Activated T-cell treated with anti-CD3 and anti-CD28 coated beads, Interleukin-2, amount 50 U/mL, for 4 hours (primary cell): ENCODE measurements around the gene KCTD19. TPM values are rescaled to one million over a fixed set of nuclear protein-coding genes. Genes with fewer than 3 reads are reported as not detected.

ENCODE experiments used
- ATAC-seq, 2 donors: fragments of 200-7000 bp; cut with Tn5 transposase; one replicate each; pipeline ENCODE4 v1.10.0; 2021
- DNase-seq: peaks from one replicate; pipeline ENCODE4 v3.0.0-alpha.2; 2020
- H3K27me3 Mint-ChIP-seq: one replicate; pipeline ENCODE4 v1.8.0; 2021; ENCODE audit warnings: low read depth, mixed read lengths
- H3K36me3 Mint-ChIP-seq: one replicate; pipeline ENCODE4 v1.8.0; 2022; ENCODE audit warnings: mixed read lengths; ENCODE audit not compliant: insufficient read depth
- H3K4me1 Mint-ChIP-seq: one replicate; pipeline ENCODE4 v1.8.0; 2021; ENCODE audit warnings: low read depth, mixed read lengths
- H3K4me3 Mint-ChIP-seq: one replicate; pipeline ENCODE4 v1.8.0; 2021; ENCODE audit warnings: mild to moderate bottlenecking, moderate library complexity, mixed read lengths
- H3K9me3 Mint-ChIP-seq: one replicate; pipeline ENCODE4 v1.8.0; 2021; ENCODE audit warnings: mixed read lengths
- total RNA-seq, 3 donors: library from RNA; stranded (reverse); gene quantifications; one replicate each; pipeline ENCODE4 v1.2.1, GENCODE V29; 2021

KCTD19 gene
- total RNA-seq, 3 donors from 2014 or later: 0.16 to 0.66 TPM; not detected in 1

- DNase-seq (no peak), ATAC-seq (no peak)
- Mint-ChIP-seq H3K4me1 (peaks cover 30% of the 10 kb centered on the region), H3K36me3 (no peaks in the 10 kb centered on the region), H3K4me3 (peak overlapping the region; percentile 75), H3K9me3 (no peaks in the 10 kb centered on the region), H3K27me3 (peaks cover 9% of the 10 kb centered on the region)
These were observed 76.6 kb downstream of the KCTD19 start for GRCh38 chr16:67250045-67250327.

- peak overlapping the region; percentile 75 for H3K4me3 Mint-ChIP-seq
- H3K27me3 Mint-ChIP-seq: peaks cover 9% of the 10 kb centered on the region
These were observed 77.1 kb downstream of the KCTD19 start for GRCh38 chr16:67249178-67250044.

GRCh38 chr16:67248401-67249177 lies 78.0 kb downstream of the KCTD19 start, which contains the start of gene SLC9A5:
Gene SLC9A5, plus strand, starts transcription at chr16:67248979. Its CDS starts 36 bp downstream, at chr16:67249015.
- peaks cover 44% of the 10 kb centered on the region for H3K4me1 Mint-ChIP-seq

More at GRCh38 chr16:67249178-67250044, 77.1 kb downstream of the KCTD19 start:
- no peak for DNase-seq
- Mint-ChIP-seq H3K36me3 (no peaks in the 10 kb centered on the region), H3K4me1 (peaks cover 36% of the 10 kb centered on the region), H3K9me3 (no peaks in the 10 kb centered on the region)
- ATAC-seq: no peak

GRCh38 chr16:67248073-67248400 lies 78.5 kb downstream of the KCTD19 start:
- Mint-ChIP-seq H3K4me3 (peak overlapping the region; percentile 90), H3K9me3 (no peaks in the 10 kb centered on the region), H3K4me1 (peaks cover 45% of the 10 kb centered on the region), H3K36me3 (no peaks in the 10 kb centered on the region), H3K27me3 (peaks cover 9% of the 10 kb centered on the region)
- ATAC-seq (no peak), DNase-seq (no peak)

More at GRCh38 chr16:67248401-67249177, 78.0 kb downstream of the KCTD19 start, which contains the start of gene SLC9A5:
- peak within 1 kb of the TSS; percentile 90 for H3K4me3 Mint-ChIP-seq
- peaks cover 9% of the 10 kb centered on the region for H3K27me3 Mint-ChIP-seq
- DNase-seq (no peak), ATAC-seq (peak in 1 of 2 donors; percentile 7)
- no peaks in the 10 kb centered on the region for H3K36me3 Mint-ChIP-seq
- H3K9me3 Mint-ChIP-seq: no peaks in the 10 kb centered on the region

GRCh38 chr16:67247192-67248072 lies 79.1 kb downstream of the KCTD19 start, which contains the start of gene FHOD1:
Gene FHOD1, minus strand, starts transcription at chr16:67247481. Its CDS starts 71 bp downstream, at chr16:67247410.
- Mint-ChIP-seq H3K36me3 (no peaks in the 10 kb centered on the region), H3K4me1 (peaks cover 48% of the 10 kb centered on the region), H3K4me3 (peak within 1 kb of the TSS; percentile 90), H3K9me3 (no peaks in the 10 kb centered on the region), H3K27me3 (peaks cover 9% of the 10 kb centered on the region)
- ATAC-seq: peak; percentile 76 to 82
- DNase-seq: peak; percentile 94

- Mint-ChIP-seq H3K9me3 (no peaks in the 10 kb centered on the region), H3K4me1 (peaks cover 49% of the 10 kb centered on the region), H3K4me3 (peak overlapping the region; percentile 90), H3K27me3 (peaks cover 9% of the 10 kb centered on the region), H3K36me3 (no peaks in the 10 kb centered on the region)
- ATAC-seq: no peak
- DNase-seq: peak; percentile 32
These were observed 79.8 kb downstream of the KCTD19 start for GRCh38 chr16:67246756-67247191.

- H3K27me3 Mint-ChIP-seq: peaks cover 9% of the 10 kb centered on the region
- no peaks in the 10 kb centered on the region for H3K9me3 Mint-ChIP-seq
- H3K4me1 Mint-ChIP-seq: peaks cover 52% of the 10 kb centered on the region
- peak overlapping the region; percentile 90 for H3K4me3 Mint-ChIP-seq
- H3K36me3 Mint-ChIP-seq: no peaks in the 10 kb centered on the region
- ATAC-seq (no peak), DNase-seq (no peak)
These were observed 80.3 kb downstream of the KCTD19 start for GRCh38 chr16:67246081-67246755.

GRCh38 chr16:67245674-67246080 lies 80.9 kb downstream of the KCTD19 start:
- ATAC-seq (no peak), DNase-seq (no peak)
- Mint-ChIP-seq H3K4me3 (peak overlapping the region; percentile 90), H3K9me3 (no peaks in the 10 kb centered on the region), H3K4me1 (peaks cover 54% of the 10 kb centered on the region), H3K27me3 (peaks cover 9% of the 10 kb centered on the region), H3K36me3 (no peaks in the 10 kb centered on the region)

GRCh38 chr16:67245186-67245585 lies 81.4 kb downstream of the KCTD19 start:
- no peak for ATAC-seq
- peak overlapping the region; percentile 90 for H3K4me3 Mint-ChIP-seq
- H3K9me3 Mint-ChIP-seq: no peaks in the 10 kb centered on the region
- H3K27me3 Mint-ChIP-seq: peaks cover 4% of the 10 kb centered on the region
- no peaks in the 10 kb centered on the region for H3K36me3 Mint-ChIP-seq
- no peak for DNase-seq
- peaks cover 52% of the 10 kb centered on the region for H3K4me1 Mint-ChIP-seq

- Mint-ChIP-seq H3K4me3 (peak overlapping the region; percentile 90), H3K27me3 (no peaks in the 10 kb centered on the region), H3K4me1 (peaks cover 47% of the 10 kb centered on the region), H3K36me3 (peaks cover 2% of the 10 kb centered on the region), H3K9me3 (no peaks in the 10 kb centered on the region)
- DNase-seq (peak; percentile 73), ATAC-seq (peak; percentile 69 to 71)
These were observed 82.0 kb downstream of the KCTD19 start for GRCh38 chr16:67244387-67245185.

- peaks cover 42% of the 10 kb centered on the region for H3K4me1 Mint-ChIP-seq
- no peak for ATAC-seq
- no peaks in the 10 kb centered on the region for H3K27me3 Mint-ChIP-seq
- no peaks in the 10 kb centered on the region for H3K9me3 Mint-ChIP-seq
- peaks cover 8% of the 10 kb centered on the region for H3K36me3 Mint-ChIP-seq
- H3K4me3 Mint-ChIP-seq: no peak overlapping the region
- DNase-seq: no peak
These were observed 83.1 kb downstream of the KCTD19 start for GRCh38 chr16:67243481-67243880.

- Mint-ChIP-seq H3K4me1 (peaks cover 33% of the 10 kb centered on the region), H3K4me3 (no peak overlapping the region), H3K9me3 (no peaks in the 10 kb centered on the region), H3K36me3 (peaks cover 19% of the 10 kb centered on the region), H3K27me3 (no peaks in the 10 kb centered on the region)
- DNase-seq (no peak), ATAC-seq (no peak)
These were observed 84.3 kb downstream of the KCTD19 start for GRCh38 chr16:67242138-67242730.
